Common myeloid progenitor, CD34-positive (primary cell): Measurements from ENCODE around the gene HK2.

Experiments
- CTCF ChIA-PET: fragments of 350-600 bp; sonication (Branson Sonifier 250); formaldehyde crosslinking; loops from one replicate; lab custom pipeline; 2021; ENCODE audit warnings: antibody characterized with exemption; lab: Charles Lee
- POLR2A ChIA-PET: fragments of 350-600 bp; sonication (Branson Sonifier 250); formaldehyde crosslinking; loops from one replicate; lab custom pipeline; 2021; ENCODE audit warnings: antibody characterized with exemption; lab: Charles Lee
- DNase-seq, 3 donors: peaks; one replicate each; pipeline versions ENCODE4 v3.0.0 to v3.0.0-alpha.2; 2013
- H3K27ac ChIP-seq, 2 experiments: 1 replicate in 1 of 2; 2 replicates in 1 of 2; pipeline ENCODE4 v1.7.0; 2013; ENCODE audit warnings: inconsistent platforms in 2 of 2, low read length in 2 of 2, mild to moderate bottlenecking in 2 of 2, low read depth in 1 of 2, moderate library complexity in 1 of 2; ENCODE audit not compliant: severe bottlenecking in 2 of 2, insufficient read depth in 1 of 2, poor library complexity in 1 of 2
- H3K27me3 ChIP-seq, 5 experiments: replicated peaks in 2 of 5; 1 replicate in 3 of 5; 2 replicates in 2 of 5; pipeline versions ENCODE4 v1.6.1 to v1.7.0; 2013; ENCODE audit warnings: low read length in 4 of 5, mild to moderate bottlenecking in 2 of 5, moderate library complexity in 2 of 5, inconsistent platforms in 1 of 5; ENCODE audit not compliant: insufficient read depth in 5 of 5, control insufficient read depth in 4 of 5
- H3K36me3 ChIP-seq, 4 experiments: 1 replicate in 2 of 4; 2 replicates in 2 of 4; pipeline versions ENCODE4 v1.6.1 to v1.7.0; 2013; ENCODE audit warnings: low read length in 3 of 4, control low read depth in 1 of 4, mild to moderate bottlenecking in 1 of 4; ENCODE audit not compliant: control insufficient read depth in 4 of 4, insufficient read depth in 4 of 4
- H3K4me1 ChIP-seq, 4 experiments: 1 replicate in 3 of 4; 2 replicates in 1 of 4; pipeline versions ENCODE4 v1.6.1 to v1.7.1; 2013; ENCODE audit warnings: low read length in 3 of 4, mild to moderate bottlenecking in 3 of 4, control low read depth in 1 of 4, inconsistent platforms in 1 of 4, moderate library complexity in 1 of 4; ENCODE audit not compliant: control insufficient read depth in 4 of 4, insufficient read depth in 4 of 4; ENCODE audit errors: control extremely low read depth in 1 of 4
- H3K4me3 ChIP-seq, 7 experiments: 1 replicate in 4 of 7; 2 replicates in 3 of 7; pipeline versions ENCODE4 v1.5.1 to v1.7.0; 2013; ENCODE audit warnings: mild to moderate bottlenecking in 7 of 7, low read length in 6 of 7, moderate library complexity in 6 of 7, inconsistent platforms in 2 of 7, low read depth in 2 of 7, control low read depth in 1 of 7; ENCODE audit not compliant: insufficient read depth in 4 of 7, control insufficient read depth in 1 of 7; ENCODE audit errors: extremely low read depth in 1 of 7
- H3K9me3 ChIP-seq, 5 experiments: 1 replicate in 4 of 5; 2 replicates in 1 of 5; pipeline versions ENCODE4 v1.6.1 to v1.7.1; 2013; ENCODE audit warnings: low read length in 4 of 5, mild to moderate bottlenecking in 2 of 5, inconsistent platforms in 1 of 5, low read depth in 1 of 5, moderate library complexity in 1 of 5; ENCODE audit not compliant: control insufficient read depth in 4 of 5, insufficient read depth in 2 of 5; ENCODE audit errors: control extremely low read depth in 1 of 5
- WGBS: methylation state at CpG from one replicate; pipeline ENCODE4 v1.1.5; 2013; ENCODE audit not compliant: insufficient coverage; 5-methylcytosine and 5-hydroxymethylcytosine counted together

Gene HK2

GRCh38 chr2:74937221-74937880 is 103.4 kb downstream of the HK2 start:
- no peak overlapping the region for H3K27ac ChIP-seq
- H3K4me1 ChIP-seq, result no peaks in the 10 kb centered on the region
- DNase-seq, result no peak
- H3K4me3 ChIP-seq, result no peak overlapping the region
- ChIA-PET CTCF (no interaction called here), POLR2A (no interaction called here)
- H3K27me3 ChIP-seq, result no peaks in the 10 kb centered on the region
- H3K9me3 ChIP-seq, result peaks cover 0 to 1% (median 0%) of the 10 kb centered on the region in 5 experiments
- H3K36me3 ChIP-seq, result peaks cover 0 to 3% (median 0%) of the 10 kb centered on the region in 4 experiments
- WGBS, result 100% methylated on average over 3 of the region's 6 CpGs

DNA sequence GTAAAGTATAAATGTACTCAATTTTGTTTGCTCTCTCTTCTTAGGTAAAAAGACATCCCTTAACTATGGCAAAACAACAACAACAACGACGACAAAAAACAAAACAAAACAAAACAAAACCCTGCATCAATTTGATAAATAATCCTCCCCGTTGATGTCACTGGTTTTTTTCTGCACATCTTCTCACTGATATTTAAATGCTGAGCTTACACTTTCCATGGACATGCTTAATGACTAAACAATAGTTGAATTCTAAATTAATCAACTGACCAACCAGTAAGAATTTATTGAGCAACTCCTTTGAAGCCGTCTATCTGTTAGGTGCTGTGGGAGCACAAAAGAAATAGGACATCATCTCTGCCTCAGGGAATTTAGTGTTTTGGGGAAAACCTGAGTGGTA is 104.3 kb downstream of the HK2 start:
- CTCF ChIA-PET, result no interaction called here
- H3K4me3 ChIP-seq, result no peak overlapping the region
- no peaks in the 10 kb centered on the region for H3K9me3 ChIP-seq
- no peaks in the 10 kb centered on the region for H3K4me1 ChIP-seq
- H3K27me3 ChIP-seq, result no peaks in the 10 kb centered on the region
- peaks cover 0 to 1% (median 0%) of the 10 kb centered on the region in 4 experiments for H3K36me3 ChIP-seq
- WGBS, result 90% methylated on average over 4 of the region's 4 CpGs
- no peak overlapping the region for H3K27ac ChIP-seq
- POLR2A ChIA-PET, result no interaction called here
- DNase-seq, result no peak

DNA sequence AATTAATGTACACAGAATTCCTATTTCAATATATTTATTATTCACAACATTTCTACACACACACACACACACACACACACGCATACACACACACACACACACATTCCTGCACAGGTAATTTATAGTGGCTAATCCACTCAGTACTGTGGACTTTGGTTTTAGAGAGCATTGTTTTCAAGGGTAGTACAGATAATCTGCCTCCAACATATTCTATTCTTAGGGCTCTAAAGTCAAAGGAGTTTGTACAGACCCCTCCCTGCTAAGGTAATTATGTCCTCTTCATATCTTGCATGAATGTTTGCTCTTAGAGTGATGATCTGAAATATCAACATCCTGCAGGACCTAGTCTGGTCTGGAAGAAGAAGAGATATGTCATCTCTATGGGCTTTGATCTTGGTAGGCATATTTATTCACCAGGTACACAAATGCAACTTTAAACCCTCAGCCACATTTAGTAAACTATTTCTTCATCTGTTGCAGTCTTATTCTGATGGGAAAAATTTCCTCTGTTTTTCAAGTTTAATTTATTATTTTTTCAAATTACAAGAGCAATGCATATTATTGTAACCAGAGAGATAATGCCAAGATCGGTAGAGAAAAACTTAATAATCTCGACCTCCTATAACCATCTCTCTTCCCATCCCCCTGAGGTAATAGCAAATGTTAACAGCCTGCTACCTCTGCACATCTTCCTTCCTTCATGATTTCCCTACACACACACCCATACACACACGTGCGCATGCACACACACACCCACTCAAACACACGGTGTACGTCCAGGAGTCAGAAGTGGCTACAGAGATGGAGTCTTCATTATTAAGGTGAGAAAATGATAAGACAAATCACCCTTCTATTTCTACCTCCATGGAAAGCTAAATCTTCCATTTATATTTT is 106.2 kb downstream of the HK2 start:
- DNase-seq, result no peak
- 100% methylated on average over 2 of the region's 7 CpGs for WGBS
- Histone ChIP-seq H3K27ac (no peak overlapping the region), H3K27me3 (no peaks in the 10 kb centered on the region), H3K9me3 (no peaks in the 10 kb centered on the region), H3K36me3 (peaks cover 0 to 3% (median 0%) of the 10 kb centered on the region in 4 experiments), H3K4me3 (no peak overlapping the region), H3K4me1 (no peaks in the 10 kb centered on the region)
- ChIA-PET POLR2A (no interaction called here), CTCF (no interaction called here)

- Histone ChIP-seq H3K4me3 (no peak overlapping the region), H3K27ac (no peak overlapping the region), H3K9me3 (no peaks in the 10 kb centered on the region), H3K36me3 (peaks cover 0 to 3% (median 0%) of the 10 kb centered on the region in 4 experiments), H3K4me1 (no peaks in the 10 kb centered on the region), H3K27me3 (no peaks in the 10 kb centered on the region)
- DNase-seq, result no peak
- WGBS, result 83% methylated on average over 2 of the region's 3 CpGs
- ChIA-PET CTCF (no interaction called here), POLR2A (no interaction called here)
These were observed 107.4 kb downstream of the HK2 start for GRCh38 chr2:74941284-74941683.

DNA sequence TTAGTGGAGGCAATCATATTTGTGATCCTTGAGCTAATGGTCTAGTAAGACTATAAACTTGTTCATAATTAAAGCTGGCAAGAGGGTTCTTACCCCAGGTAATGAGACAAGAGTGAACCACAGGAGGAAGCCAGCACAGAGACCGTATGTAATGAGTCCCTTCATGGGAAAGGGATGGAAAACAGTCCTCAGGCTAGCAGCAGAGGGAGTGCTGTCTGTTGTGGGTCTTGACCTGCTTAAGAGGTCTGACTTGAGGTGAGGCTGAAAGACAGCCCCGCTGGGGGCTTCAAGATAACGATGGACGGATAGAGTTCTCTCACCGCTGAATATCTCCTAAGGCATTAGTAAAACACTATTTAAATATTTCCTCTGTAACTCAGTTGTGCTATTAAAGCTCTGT is 108.3 kb downstream of the HK2 start:
- H3K27me3 ChIP-seq, result no peaks in the 10 kb centered on the region
- peaks cover 0 to 3% (median 0%) of the 10 kb centered on the region in 4 experiments for H3K36me3 ChIP-seq
- ChIA-PET CTCF (no interaction called here), POLR2A (no interaction called here)
- 85% methylated on average over 1 of the region's 5 CpGs for WGBS
- no peaks in the 10 kb centered on the region for H3K4me1 ChIP-seq
- no peak overlapping the region for H3K4me3 ChIP-seq
- DNase-seq, result no peak
- no peaks in the 10 kb centered on the region for H3K9me3 ChIP-seq
- H3K27ac ChIP-seq, result no peak overlapping the region
